ENCODE measurements around the gene NEURL2.
"Not testable (repeated sequence)": the region's sequence is repeated elsewhere in the genome, so short reads cannot be mapped to it uniquely, and the experiment has no call there.

The NEURL2 gene

DNA sequence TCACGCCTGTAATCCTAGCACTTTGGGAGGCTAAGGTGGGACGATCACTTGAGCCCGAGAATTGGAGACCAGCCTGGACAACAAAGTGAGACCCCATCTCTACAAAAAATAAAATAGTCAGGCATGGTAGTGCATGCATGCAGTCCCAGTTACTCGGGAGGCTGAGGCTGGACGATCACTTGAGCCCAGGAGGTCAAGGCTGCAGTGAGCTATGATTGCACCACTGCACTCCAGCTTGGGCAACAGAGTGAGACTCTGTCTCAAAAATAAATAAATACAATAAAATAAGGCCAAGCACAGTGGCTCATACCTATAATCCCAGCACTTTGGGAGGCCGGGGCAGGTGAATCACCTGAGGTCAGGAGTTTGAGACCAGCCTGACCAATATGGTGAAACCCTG, 10.3 kb upstream of the NEURL2 start:
- not testable (repeated sequence) for DNase-seq (ENCODE audit: low read depth in 2 of 2, low spot score in 1 of 2)

- no peak for DNase-seq (ENCODE audit: low read depth in 2 of 2, low spot score in 1 of 2)
Measured at GRCh38 chr20:45899046-45899835, 8.2 kb upstream of the NEURL2 start.

GRCh38 chr20:45898285-45898684, 7.3 kb upstream of the NEURL2 start:
- DNase-seq (ENCODE audit: low read depth in 2 of 2, low spot score in 1 of 2), result no peak

DNA sequence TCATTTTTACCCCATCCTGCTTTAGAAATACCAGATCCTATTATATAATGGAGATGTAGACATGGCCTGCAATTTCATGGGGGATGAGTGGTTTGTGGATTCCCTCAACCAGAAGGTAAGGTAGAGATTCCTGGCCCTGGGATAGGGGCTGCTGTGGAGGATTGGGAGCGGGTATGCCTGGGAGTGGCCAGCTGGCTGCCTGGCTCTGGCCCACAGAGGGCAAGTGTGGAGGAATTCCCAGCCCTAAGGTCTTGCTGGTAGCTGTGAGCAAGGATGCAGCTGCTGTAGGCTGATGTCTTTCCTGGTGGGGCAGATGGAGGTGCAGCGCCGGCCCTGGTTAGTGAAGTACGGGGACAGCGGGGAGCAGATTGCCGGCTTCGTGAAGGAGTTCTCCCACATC, 6.7 kb upstream of the NEURL2 start:
- no peak for DNase-seq (ENCODE audit: low read depth in 2 of 2, low spot score in 1 of 2)

GRCh38 chr20:45897289-45897688, 6.3 kb upstream of the NEURL2 start:
- DNase-seq (ENCODE audit: low read depth in 2 of 2, low spot score in 1 of 2), result no peak

- no peak for DNase-seq (ENCODE audit: low read depth in 2 of 2, low spot score in 1 of 2)
Measured at GRCh38 chr20:45896641-45897161, 5.7 kb upstream of the NEURL2 start.

DNA sequence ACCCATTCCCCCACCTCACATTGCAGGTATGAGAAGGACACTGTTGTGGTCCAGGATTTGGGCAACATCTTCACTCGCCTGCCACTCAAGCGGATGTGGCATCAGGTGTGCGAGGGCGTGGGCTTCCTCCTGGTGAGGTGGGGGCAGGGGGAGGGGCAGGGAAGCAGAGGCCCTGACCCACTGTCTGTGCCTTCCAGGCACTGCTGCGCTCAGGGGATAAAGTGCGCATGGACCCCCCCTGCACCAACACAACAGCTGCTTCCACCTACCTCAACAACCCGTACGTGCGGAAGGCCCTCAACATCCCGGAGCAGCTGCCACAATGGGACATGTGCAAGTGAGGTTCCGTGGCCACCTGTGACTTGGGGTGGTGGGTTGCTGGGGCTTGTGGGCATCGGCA, 3.8 kb upstream of the NEURL2 start:
- no peak for DNase-seq (ENCODE audit: low read depth in 2 of 2, low spot score in 1 of 2)

GRCh38 chr20:45893831-45894230, 2.8 kb upstream of the NEURL2 start:
- DNase-seq (ENCODE audit: low read depth in 2 of 2, low spot score in 1 of 2), result no peak

DNA sequence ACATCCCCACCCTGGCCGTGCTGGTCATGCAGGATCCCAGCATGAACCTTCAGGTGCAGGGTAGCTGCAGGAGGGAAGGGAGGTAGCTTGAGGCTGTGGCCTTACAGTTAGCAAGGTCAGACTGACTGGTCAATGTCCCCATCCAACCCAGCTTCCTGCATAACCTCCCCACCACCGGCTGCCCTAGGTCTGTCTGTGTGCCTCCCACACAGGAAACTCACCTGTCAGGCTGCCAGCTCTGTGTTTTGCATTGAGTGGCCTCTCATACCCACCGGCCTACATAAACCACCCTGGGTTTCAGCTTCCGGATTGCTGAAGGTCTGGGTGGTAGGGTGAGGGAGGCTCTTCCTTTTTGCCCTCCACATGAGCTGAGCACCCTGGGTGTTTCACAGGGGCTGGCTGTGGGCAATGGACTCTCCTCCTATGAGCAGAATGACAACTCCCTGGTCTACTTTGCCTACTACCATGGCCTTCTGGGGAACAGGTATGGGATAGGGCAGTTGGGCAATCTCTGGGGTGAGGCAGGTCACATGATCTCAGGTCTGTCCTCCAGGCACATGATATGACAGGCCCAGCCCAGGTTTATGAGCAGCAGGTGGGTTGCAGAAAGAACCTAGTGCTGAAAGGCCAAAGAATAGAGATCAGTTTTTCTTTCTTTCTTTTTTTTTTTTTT, 2.0 kb upstream of the NEURL2 start:
- DNase-seq (ENCODE audit: low read depth in 2 of 2, low spot score in 1 of 2), result no peak

DNA sequence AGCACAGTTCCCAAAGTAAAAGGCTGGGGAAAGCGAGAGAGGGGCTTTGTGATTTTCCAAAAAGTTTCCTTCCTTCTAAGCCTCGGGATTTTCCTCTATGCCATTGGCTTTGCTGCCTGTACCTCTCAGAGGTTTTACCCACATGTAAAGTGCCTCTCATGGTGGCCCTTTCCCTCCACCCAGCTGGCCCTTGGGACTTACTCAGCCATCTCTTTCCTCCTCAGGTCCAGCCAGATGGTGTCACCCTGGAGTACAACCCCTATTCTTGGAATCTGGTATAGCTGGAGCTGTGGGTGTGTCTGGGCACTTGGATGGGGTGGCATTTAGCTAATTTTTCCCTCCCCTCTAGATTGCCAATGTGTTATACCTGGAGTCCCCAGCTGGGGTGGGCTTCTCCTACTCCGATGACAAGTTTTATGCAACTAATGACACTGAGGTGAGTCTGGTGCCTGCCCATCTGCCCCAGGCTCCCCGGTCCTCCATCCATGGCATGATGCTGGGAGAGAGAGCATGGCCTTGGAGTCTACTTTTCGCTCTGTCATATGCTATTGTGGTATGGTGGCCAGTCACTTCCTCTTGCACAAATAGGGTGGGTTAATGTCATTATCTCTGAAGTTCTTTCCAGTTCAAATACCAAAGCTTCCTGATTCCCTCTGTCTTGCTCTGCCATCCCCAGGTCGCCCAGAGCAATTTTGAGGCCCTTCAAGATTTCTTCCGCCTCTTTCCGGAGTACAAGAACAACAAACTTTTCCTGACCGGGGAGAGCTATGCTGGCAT, 1.2 kb upstream of the NEURL2 start:
- DNase-seq (ENCODE audit: low read depth in 2 of 2, low spot score in 1 of 2), result no peak

DNA sequence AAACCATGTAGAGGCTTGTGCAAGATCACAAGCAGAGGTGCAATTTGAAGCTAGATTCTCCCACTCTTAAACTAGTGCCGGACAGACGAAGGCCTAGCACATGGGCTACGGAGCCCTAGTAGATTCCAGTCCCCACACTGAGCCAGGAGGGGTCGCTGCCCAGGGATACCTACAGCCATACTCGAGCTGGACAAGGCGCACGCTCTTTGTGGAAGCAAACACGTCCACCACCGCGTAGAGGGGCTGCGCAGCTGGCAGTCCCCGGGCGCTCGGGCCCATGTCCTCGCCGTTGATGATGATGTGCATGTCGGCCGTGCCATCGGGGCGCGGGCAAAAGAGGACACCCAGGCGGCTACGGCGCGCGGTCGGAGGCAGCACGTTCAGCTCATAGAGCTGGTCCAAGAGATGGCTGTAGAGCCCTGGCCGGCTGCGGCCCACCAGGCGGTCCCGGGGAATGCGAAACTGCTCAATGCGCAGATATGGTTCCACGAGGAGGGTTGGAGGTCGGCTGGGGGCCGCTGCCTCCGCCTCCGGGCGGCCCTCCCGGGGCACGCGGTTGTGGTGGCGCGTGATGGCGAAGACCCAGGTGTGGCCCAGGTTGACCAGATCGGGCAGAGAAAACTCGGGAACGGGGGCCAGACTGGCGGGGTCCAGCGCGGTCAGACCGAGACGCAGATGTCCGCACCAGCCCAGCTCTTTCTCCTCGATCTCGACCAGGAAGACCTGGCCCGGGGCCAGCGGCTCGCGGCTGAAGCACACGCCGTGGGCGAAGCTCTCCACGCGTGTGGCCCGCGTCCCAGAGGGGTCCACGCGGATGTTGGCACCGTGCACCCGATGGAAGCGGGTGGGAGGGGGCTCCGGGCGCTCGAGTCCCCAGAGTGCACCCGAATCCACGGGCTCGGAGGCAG, 677 bp downstream of the NEURL2 start:
- DNase-seq (ENCODE audit: low read depth in 2 of 2, low spot score in 1 of 2), result no peak

GRCh38 chr20:45888681-45889080, 2.3 kb downstream of the NEURL2 start:
- no peak for DNase-seq (ENCODE audit: low read depth in 2 of 2, low spot score in 1 of 2)

DNA sequence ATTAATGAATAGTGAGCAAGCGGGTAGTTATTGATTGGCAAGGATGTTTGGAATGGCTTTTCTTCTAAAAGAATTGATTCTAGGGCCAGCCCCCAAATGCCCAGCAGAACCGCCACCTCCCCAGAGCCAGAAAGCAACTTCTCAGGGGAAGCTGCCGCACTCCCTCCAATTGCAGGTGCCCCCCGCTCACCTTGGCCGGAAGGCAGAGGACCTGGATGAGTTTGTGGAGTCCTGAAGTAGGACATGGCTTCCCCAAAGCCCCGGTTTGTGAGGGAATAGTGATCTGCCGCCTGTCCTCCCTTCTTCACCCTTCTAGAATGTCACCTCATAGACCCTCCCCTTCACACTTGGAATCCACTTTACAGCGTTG, 3.7 kb downstream of the NEURL2 start, which contains the start of gene SPATA25:
TSS of gene SPATA25 (minus strand) at position 277 of the 370 bp plus-strand sequence. CDS start at position 245, 32 bp downstream.
- no peak for DNase-seq (ENCODE audit: low read depth in 2 of 2, low spot score in 1 of 2)

DNA sequence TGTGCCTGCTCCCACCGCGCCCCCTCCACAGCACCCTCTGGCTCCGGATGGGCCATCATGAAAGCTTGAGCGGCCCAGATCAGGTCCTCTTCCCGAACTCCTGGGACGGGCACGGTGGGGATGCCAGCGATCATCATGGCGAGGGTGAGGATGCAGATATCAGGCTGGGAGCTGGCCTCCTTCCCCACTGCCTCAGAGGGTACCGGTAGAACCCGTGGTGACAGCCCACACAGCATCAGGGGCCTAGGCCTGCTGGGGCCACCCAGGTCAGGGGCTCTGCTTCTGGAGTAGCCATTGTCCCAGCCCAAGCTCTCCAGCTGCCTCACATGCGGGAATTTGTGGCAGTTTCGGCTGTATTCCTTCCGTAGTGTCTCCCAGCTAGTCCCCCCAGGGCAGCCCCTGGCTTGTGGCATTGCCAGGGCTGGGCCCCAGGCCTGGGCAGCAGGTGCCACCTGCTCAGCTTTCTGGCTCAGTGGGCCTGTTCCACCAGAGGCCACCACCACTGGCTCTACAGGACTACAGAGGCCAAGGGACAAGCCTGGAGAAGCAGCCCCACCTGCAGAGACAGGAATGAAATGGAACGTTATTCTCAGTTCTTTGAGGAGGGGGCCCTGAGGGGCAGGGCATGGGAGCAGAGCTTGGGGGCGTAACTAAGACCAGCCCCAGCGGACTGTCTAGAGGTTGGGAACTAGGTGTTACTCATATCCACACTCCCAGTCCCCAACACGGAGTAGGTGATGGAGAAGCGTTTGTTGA, 4.2 kb downstream of the NEURL2 start:
- no peak for DNase-seq (ENCODE audit: low read depth in 2 of 2, low spot score in 1 of 2)

GRCh38 chr20:45883100-45883469, 7.9 kb downstream of the NEURL2 start:
- DNase-seq (ENCODE audit: low read depth in 2 of 2, low spot score in 1 of 2), result no peak

DNA sequence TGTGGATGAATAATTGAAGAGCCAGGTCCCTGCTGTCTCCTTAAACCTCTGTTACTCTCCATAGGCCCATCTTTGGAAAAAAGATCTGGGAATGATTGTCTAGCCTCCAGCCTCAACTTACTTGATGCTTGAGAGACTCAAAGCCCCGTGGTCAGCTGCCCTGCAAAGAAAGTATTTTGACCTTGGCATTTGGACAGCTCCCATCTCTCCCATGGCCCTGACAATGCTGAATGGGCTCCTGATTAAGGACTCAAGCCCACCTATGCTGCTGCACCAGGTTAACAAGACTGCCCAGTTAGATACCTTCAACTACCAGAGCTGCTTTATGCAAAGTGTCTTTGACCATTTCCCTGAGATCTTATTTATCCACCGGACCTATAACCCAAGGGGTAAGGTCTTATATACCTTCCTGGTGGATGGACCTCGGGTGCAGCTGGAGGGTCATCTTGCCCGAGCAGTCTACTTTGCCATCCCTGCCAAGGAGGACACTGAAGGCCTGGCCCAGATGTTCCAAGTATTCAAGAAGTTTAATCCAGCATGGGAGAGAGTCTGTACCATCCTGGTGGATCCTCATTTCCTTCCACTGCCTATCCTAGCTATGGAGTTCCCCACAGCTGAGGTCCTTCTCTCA, 8.4 kb downstream of the NEURL2 start:
- DNase-seq (ENCODE audit: low read depth in 2 of 2, low spot score in 1 of 2), result no peak

GRCh38 chr20:45880988-45881788, 9.8 kb downstream of the NEURL2 start, which contains the start of gene ZSWIM1:
Gene ZSWIM1, plus strand, starts transcription at chr20:45881227. Its CDS starts 1,366 bp downstream, at chr20:45882593.
- DNase-seq (ENCODE audit: low read depth in 2 of 2, low spot score in 1 of 2), result peak; percentile 92 to 97

GRCh38 chr20:45878076-45878761, 12.8 kb downstream of the NEURL2 start:
- DNase-seq (ENCODE audit: low read depth in 2 of 2, low spot score in 1 of 2), result no peak
